Body of pancreas (tissue), 4 donors: Measurements from ENCODE around the gene LCA5L.

Experiments used
- CTCF ChIP-seq, 7 experiments: fragments of 450-650 bp in 4 of 7; fragments of 200-600 bp in 3 of 7; sonication (generic) in 3 of 7; IDR thresholded peaks; one replicate each; pipeline ENCODE4 v1.5.1; 2016 to 2019; ENCODE audit warnings: antibody characterized with exemption in 7 of 7
- POLR2A ChIP-seq, 3 donors: fragments of 450-650 bp; IDR thresholded peaks; one replicate each; pipeline ENCODE4 v1.6.1; 2016; ENCODE audit warnings: antibody characterized with exemption in 3 of 3, mild to moderate bottlenecking in 2 of 3

- peak; percentile 46 to 80 (median 79) for TF ChIP-seq POLR2A (IDR thresholded peaks at IDR 0.05)
- peak in 2 of 7 experiments; percentile 25 to 35 for TF ChIP-seq CTCF (IDR thresholded peaks at IDR 0.05)
Observed at GRCh38 chr21:39445321-39446269, at the start of gene LCA5L.
